ENCODE results near the gene CDC73.

Gene CDC73

GRCh38 chr1:193192586-193192985, 70.8 kb downstream of the CDC73 start:
- no peak overlapping the region for H3K4me3 ChIP-seq (ENCODE audit: low read length)
- TF ChIP-seq CTCF (IDR thresholded peaks at IDR 0.05; ENCODE audit: insufficient read depth, low read depth, low read length, missing control alignments): no peak
- DNase-seq (ENCODE audit: low read depth): no peak

DNA sequence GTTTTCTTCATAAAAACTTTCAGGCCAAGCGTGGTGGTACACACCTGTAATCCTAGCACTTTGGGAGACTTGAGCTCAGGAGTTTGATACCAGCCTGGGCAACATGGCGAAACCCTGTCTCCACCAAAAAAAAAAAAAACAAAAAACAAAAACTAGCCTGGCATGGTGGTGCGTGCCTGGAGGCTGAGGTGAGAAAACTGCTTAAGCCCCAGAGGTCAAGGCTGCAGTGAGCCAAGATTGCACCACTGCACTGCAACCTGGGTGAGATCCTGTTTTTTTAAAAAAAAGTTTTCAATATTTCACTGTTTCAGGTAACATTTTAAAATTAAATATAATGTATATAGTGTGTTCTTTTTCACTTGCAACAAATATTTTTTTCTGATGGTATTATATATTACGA, 78.1 kb downstream of the CDC73 start:
- no peak overlapping the region for H3K4me3 ChIP-seq (ENCODE audit: low read length)
- no peak for TF ChIP-seq CTCF (IDR thresholded peaks at IDR 0.05; ENCODE audit: insufficient read depth, low read depth, low read length, missing control alignments)
- DNase-seq (ENCODE audit: low read depth): no peak

DNA sequence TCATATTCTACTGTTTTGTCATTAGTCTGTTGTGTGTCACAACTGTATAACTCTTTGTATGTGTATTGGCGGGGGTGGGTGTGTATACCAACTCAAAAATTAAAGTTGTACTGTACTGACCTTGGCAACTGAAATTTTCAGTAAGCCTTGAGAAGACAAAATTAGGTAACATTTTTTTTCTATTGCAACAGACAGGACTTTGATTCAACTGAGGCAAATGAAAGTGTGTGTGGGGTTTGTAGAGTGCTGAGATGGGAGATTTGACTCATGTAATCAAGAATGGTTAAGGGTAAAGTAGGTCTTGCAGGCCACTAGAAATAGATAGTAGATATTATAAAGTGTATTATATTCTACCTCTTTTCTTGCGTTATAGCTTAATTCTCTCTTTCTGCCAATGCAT, 79.2 kb downstream of the CDC73 start:
- no peak for TF ChIP-seq CTCF (IDR thresholded peaks at IDR 0.05; ENCODE audit: insufficient read depth, low read depth, low read length, missing control alignments)
- H3K4me3 ChIP-seq (ENCODE audit: low read length): no peak overlapping the region
- no peak for DNase-seq (ENCODE audit: low read depth)

- no peak for DNase-seq (ENCODE audit: low read depth)
- TF ChIP-seq CTCF (IDR thresholded peaks at IDR 0.05; ENCODE audit: insufficient read depth, low read depth, low read length, missing control alignments): no peak
- no peak overlapping the region for H3K4me3 ChIP-seq (ENCODE audit: low read length)
Observed at GRCh38 chr1:193210996-193211395, 89.2 kb downstream of the CDC73 start.

GRCh38 chr1:193211539-193211938, 89.7 kb downstream of the CDC73 start:
- TF ChIP-seq CTCF (IDR thresholded peaks at IDR 0.05; ENCODE audit: insufficient read depth, low read depth, low read length, missing control alignments): no peak
- no peak overlapping the region for H3K4me3 ChIP-seq (ENCODE audit: low read length)
- DNase-seq (ENCODE audit: low read depth): peak; percentile 94

DNA sequence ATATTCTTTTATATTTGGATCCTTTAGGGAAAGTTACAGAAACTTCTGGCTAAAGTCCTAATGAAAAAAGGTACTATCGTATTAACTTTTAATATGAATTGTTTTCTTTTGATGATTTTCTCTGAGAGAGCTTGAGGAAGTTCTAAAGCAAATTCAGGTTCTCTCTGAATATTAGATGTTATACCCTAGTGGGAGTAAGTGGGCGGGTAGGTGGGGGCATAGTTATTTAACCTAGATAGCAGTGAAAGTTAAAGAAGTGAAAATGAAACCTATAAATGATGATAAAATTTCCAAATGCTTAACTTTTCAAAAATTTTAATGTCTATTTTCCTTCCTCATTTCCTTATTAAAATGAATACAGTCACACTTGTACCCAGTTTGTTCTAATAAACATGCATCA, 90.8 kb downstream of the CDC73 start:
- H3K4me3 ChIP-seq (ENCODE audit: low read length): no peak overlapping the region
- DNase-seq (ENCODE audit: low read depth): no peak
- TF ChIP-seq CTCF (IDR thresholded peaks at IDR 0.05; ENCODE audit: insufficient read depth, low read depth, low read length, missing control alignments): no peak

DNA sequence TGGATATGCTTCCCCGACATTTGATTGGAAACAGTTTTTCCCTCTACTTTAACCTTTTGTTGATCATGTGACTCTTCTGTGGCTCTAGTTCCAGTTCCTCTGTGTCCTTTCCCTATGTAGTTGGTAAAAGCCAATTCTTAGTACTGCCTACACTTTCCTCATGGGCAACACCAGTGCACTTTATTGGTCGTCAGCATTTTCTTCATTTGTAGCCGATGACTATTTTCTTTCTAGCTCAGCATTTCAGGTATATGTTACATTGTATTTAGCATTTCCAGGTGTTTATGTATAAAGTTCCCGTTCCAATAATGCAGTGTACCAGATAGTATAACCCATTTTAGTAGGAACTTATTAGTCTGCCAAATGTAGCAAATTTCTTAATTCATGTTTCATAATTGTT, 92.2 kb downstream of the CDC73 start:
- DNase-seq (ENCODE audit: low read depth): no peak

More for the DNA sequence above, 92.2 kb downstream of the CDC73 start:
- TF ChIP-seq CTCF (IDR thresholded peaks at IDR 0.05; ENCODE audit: insufficient read depth, low read depth, low read length, missing control alignments): no peak
- H3K4me3 ChIP-seq (ENCODE audit: low read length): no peak overlapping the region

All from epithelial cell of esophagus (primary cell).